ENCODE data around the gene GALNS. TPM values are rescaled to one million over a fixed set of nuclear protein-coding genes. Genes with fewer than 3 reads are reported as not detected.
"Not testable (repeated sequence)": the region's sequence is repeated elsewhere in the genome, so short reads cannot be mapped to it uniquely, and the experiment has no call there.

GALNS gene
- total RNA-seq, 1 donor from 2014 or later, result 23.1 TPM

DNA sequence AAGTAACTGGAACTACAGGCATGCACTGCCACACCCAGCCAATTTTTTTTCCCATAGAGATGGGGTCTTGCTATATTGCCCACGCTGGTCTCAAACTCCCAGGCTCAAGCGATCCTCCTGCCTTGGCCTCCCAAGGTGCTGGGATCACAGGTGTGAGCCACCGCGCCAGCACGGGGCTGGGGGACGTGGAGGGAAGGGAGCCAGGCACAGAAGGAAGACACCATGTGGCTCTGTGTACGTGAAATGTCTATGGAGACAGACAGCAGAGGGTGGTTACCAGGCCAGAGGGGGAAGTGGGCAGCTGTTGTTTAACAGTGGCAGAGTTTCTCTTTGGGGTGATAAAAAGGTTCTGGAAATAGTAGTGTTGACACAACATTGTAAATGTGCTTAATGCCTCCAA, 67.2 kb downstream of the GALNS start:
- DNase-seq (ENCODE audit: low spot score), result no peak

GRCh38 chr16:88788749-88789148, 68.0 kb downstream of the GALNS start:
- not testable (repeated sequence) for DNase-seq (ENCODE audit: low spot score); ATAC-seq

More for the DNA sequence above, 67.2 kb downstream of the GALNS start:
- ATAC-seq, result no peak

GRCh38 chr16:88787579-88788314, 69.0 kb downstream of the GALNS start:
- ATAC-seq (peak; percentile 61), DNase-seq (ENCODE audit: low spot score) (peak; percentile 92)

DNA sequence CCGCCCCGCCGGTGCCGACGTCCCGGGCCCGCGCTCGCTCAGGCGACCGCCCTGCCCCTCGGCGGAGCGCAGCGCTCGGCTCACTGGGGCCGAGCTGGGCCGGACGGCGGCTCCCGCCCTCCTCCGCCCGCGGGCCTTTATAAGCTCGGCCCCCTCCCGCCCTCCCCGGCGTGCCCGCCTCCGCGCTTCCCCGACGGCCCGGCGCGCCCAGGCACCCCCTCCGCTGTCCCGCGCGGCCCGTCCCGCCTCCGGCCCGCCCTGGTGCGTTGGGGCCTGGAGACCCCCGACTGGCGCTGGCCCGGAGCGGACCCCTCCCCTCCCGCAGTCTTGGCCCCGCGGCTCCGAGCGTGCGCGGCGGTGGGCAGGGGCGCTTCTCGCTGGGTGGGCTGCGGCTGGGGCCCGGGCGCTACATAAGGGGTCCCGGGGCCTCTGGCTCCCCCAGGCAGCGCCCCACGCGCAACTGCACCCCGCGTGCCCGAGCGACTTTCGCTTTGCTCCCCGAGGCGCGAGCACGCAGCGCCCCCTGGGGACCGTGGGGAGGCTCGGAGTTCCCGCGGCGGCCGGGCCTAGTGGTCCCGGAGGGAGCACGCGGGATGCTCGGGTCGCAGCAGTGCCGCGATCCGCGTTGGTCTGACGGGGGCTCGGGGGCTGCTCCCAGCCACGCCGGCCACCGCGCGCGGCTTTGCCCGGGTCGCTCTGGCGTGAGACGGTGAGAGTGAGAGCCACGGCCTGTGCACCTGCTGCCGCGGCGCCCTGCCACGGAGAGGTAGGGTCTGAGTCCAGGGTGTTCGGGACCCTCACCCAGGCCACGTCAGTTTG, 71.4 kb downstream of the GALNS start, which contains the start of gene PIEZO1:
Gene PIEZO1, minus strand, starts transcription at position 115 of the 819 bp plus-strand sequence. CDS start 256 bp downstream, outside the sequence.
- peak; percentile 76 for DNase-seq (ENCODE audit: low spot score)
- ATAC-seq, result peak; percentile 73

DNA sequence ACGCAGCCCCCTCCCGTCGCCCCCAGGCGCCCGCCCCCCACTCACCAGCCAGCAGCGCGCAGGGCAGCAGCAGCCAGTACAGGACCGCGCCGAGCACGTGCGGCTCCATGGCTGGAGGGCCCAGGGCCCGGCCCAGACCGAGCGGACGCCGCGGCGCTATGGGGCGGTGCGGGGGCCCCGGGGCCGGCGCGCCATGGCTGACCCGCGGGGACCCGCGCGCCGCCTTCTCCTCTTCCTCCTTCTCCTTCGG, 72.0 kb downstream of the GALNS start:
- no peak for DNase-seq (ENCODE audit: low spot score)

GRCh38 chr16:88784074-88784855, 72.5 kb downstream of the GALNS start:
- ATAC-seq, result peak; percentile 39
- DNase-seq (ENCODE audit: low spot score), result peak; percentile 66

More for the DNA sequence above, 72.0 kb downstream of the GALNS start:
- peak; percentile 46 for ATAC-seq

- DNase-seq (ENCODE audit: low spot score) (peak; percentile 75), ATAC-seq (peak; percentile 57)
Observed at GRCh38 chr16:88783391-88784073, 73.2 kb downstream of the GALNS start.

DNA sequence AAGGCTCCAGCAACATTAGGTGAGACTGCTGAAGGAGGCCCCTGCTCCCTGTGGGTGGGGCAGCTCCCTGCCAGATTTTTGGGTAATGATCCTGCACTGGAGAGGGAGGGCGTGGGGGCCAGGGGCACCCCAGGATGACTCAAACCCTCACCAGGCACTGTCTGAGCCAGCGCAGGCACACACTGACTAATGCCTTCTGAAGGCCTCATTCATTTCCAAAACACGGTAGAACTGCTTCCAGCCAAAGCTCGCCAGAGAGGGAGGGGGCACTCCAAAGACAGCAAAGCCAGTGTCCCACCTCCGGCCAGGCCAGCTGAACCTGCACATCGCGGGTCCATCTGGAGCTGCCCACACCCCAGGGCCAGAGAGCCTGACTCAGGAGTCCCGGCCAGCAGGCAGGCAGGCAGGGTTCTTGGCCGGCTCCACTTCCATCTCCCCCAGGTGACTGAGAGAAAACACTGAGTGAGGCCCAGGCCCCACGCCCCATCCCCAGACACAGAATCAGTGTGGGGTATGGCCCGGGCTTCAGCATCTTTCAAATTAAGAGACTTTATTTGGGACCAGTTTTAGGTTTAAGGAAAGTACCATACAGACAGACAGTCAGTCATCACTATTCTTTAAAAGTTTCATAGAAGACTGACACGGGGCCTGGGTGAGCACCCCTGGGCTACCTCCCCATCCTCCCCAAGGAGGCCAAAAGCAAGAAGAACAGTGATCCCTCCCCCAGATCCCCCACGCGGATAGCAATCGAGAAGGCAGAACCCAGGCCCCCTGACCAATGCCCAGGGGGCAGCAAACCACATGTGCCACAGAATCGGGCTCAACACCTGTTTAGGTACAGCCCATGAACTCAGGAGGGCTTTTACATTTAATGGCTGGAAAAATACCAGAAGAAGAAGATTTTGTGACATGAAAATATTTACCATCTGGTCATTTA, 74.0 kb downstream of the GALNS start:
- no peak for ATAC-seq
- DNase-seq (ENCODE audit: low spot score), result no peak

DNA sequence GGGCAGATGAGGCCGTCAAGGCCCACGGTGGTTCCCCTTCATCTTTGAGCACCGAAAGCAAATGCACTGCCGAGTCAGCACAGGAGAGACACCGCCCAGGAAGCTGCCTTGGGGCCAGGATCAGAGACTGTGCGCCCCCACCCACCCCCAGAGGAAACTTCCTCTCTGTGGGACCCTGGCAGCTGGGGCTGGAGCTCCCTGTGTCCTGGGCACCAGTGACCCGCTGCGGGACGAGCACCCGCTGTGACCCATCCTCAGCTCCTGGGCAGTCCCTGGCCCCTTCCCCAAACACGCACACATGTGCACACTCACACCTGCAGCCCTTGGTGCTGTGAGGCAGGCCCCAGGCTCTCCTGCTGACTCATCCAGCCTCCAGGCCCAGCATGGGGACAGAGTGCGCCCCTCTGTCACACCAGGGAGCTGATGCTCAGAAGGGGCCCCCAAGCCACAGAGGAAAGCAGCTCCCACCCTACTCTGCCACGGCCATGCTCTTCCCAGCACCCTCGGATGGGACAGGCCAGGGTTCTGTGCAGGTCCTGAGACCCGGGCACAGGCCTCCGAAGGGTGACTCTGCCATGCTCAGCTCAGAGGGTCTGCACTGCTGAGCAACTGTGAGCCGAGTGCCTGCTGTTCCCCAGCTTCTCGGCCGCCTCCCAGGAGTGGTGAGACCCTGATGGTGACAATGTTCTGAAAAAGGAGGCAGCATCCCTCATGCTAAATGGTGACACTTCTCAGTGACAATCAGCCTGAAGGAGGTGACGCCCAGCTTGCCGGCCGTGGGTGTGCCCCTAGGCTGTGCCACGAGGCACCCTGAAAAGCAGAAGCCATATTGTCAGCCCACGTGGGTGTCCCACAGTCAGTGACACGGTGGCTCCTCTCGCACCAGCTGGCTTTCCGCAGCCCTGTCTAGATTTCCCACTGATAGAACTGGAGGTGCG, 75.3 kb downstream of the GALNS start:
- DNase-seq (ENCODE audit: low spot score) (no peak), ATAC-seq (no peak)

GRCh38 chr16:88780142-88781062, 76.3 kb downstream of the GALNS start:
- DNase-seq (ENCODE audit: low spot score) (no peak), ATAC-seq (no peak)

- ATAC-seq (no peak), DNase-seq (ENCODE audit: low spot score) (no peak)
Observed at GRCh38 chr16:88779406-88780141, 77.2 kb downstream of the GALNS start.

DNA sequence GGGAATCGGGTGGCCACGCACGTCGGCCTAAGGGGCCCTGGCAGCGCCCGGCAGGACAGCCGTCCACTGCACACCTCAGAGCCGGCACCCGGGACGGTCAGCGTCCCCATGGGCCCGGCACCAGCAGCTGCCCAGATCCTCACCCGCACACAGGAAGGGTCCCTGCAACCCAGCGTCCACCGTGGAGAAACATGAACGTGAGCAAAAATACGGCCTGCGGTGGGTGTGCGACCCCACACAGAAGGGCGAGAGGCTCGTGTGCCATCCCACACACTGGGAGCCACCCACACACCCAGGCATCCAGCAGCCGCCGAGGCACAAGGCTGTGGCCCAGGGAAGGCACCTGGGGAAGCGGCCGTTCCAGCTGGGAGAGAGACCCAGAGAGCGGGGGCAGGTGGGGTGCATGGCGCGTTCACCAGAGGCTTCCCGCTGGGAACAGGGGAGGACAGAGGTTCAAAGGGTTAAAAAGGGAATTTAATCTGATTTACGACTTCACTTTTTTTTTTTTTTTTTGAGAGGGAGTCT, 78.1 kb downstream of the GALNS start:
- DNase-seq (ENCODE audit: low spot score) (no peak), ATAC-seq (no peak)

- ATAC-seq (no peak), DNase-seq (ENCODE audit: low spot score) (no peak)
Observed at GRCh38 chr16:88778271-88778525, 78.5 kb downstream of the GALNS start.

GRCh38 chr16:88777471-88778270, 79.1 kb downstream of the GALNS start:
- no peak for DNase-seq (ENCODE audit: low spot score)
- ATAC-seq, result no peak

DNA sequence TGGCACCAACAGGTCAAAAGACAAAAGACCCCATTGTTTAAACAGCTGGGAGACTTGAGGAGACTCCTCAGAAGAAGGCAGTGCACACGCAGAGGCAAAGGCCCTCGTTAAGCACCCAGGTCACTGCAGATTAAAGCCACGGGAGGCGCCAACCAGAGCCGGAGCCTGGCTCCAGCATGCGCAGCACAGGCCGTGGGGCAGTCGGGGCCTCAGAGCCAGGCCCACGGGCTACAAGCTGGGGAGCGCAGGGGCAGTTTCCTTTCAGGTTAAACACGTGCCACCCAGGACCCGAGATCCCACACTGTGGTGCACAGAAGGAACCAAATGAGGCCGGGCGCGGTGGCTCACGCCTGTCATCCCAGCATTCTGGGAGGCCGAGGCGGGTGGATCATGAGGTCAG, 80.9 kb downstream of the GALNS start:
- no peak for ATAC-seq

More for the DNA sequence above, 80.9 kb downstream of the GALNS start:
- no peak for DNase-seq (ENCODE audit: low spot score)
